T-helper 17 cell (primary cell): ENCODE measurements around the gene CCR7. TPM values are rescaled to one million over a fixed set of nuclear protein-coding genes. Genes with fewer than 3 reads are reported as not detected.

Experiments used
- ATAC-seq: fragments of 150-1000 bp; cut with Tn5 transposase; 2 replicates; pipeline ENCODE4 v1.10.0; 2021; ENCODE audit warnings: mild to moderate bottlenecking, moderate library complexity
- DNase-seq, 3 donors: peaks; one replicate each; pipeline versions ENCODE4 v3.0.0 to v3.0.0-alpha.2; 2020 to 2021
- H3K9me3 ChIP-seq: one replicate; pipeline ENCODE4 v1.7.0; 2013; ENCODE audit warnings: low read length, mild to moderate bottlenecking; ENCODE audit not compliant: control insufficient read depth, poor library complexity, severe bottlenecking
- H3K27ac Mint-ChIP-seq: one replicate; pipeline ENCODE4 v1.8.0; 2022; ENCODE audit warnings: mild to moderate bottlenecking, moderate library complexity, mixed read lengths
- H3K27me3 Mint-ChIP-seq: one replicate; pipeline ENCODE4 v1.8.0; 2022; ENCODE audit warnings: mixed read lengths
- H3K36me3 Mint-ChIP-seq: one replicate; pipeline ENCODE4 v1.8.0; 2022; ENCODE audit warnings: low read depth, mixed read lengths
- H3K4me1 Mint-ChIP-seq: one replicate; pipeline ENCODE4 v1.8.0; 2022; ENCODE audit warnings: mild to moderate bottlenecking, mixed read lengths
- H3K4me3 Mint-ChIP-seq: one replicate; pipeline ENCODE4 v1.8.0; 2022; ENCODE audit warnings: mild to moderate bottlenecking, moderate library complexity, mixed read lengths
- total RNA-seq, 4 donors: library from RNA in 2 of 4; stranded (reverse) in 2 of 4; gene quantifications; one replicate each; pipeline ENCODE4 v1.2.3 and lab custom pipeline; 2022 to 2026

Gene CCR7
- total RNA-seq, 2 donors from 2014 or later = 165 to 182 TPM

- DNase-seq = no peak
- H3K9me3 ChIP-seq = no peaks in the 10 kb centered on the region
- Mint-ChIP-seq H3K4me1 (peaks cover 73% of the 10 kb centered on the region), H3K27me3 (no peaks in the 10 kb centered on the region), H3K27ac (peak overlapping the region; percentile 100), H3K4me3 (no peak overlapping the region), H3K36me3 (peaks cover 20% of the 10 kb centered on the region)
- no peak for ATAC-seq
Measured at GRCh38 chr17:40556198-40556661, 9.0 kb downstream of the CCR7 start.

DNA sequence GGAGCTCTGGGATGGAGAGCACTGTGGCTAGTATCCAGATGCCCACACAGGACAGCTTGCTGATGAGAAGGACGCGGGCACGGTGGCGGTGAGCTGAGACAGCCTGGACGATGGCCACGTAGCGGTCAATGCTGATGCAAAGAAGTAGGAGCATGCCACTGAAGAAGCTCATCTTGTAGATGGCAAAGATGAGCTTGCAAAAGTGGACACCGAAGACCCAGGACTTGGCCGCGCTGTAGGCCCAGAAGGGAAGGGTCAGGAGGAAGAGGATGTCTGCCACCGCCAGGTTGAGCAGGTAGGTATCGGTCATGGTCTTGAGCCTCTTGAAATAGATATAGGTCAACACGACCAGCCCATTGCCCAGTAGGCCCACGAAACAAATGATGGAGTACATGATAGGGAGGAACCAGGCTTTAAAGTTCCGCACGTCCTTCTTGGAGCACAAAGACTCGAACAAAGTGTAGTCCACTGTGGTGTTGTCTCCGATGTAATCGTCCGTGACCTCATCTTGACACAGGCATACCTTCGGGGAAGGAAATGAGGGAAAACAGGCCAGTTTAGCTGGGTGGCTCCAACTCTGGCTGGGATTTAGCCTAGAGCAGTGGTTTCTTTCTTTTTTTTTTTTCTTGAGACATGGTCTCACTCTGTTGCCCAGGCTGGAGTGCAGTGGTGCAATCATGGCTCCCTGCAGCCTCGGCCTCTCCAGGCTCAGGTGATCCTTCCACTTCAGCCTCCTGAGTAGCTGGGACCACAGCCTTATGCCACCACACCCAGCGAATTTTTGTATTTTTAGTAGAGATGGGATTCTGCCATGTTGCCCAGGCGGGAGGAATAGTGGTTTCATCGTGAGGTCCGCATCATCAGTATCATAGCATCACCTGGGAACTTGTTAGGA lies 9.7 kb downstream of the CCR7 start:
- ATAC-seq (no peak), DNase-seq (no peak)
- Mint-ChIP-seq H3K36me3 (peaks cover 15% of the 10 kb centered on the region), H3K4me1 (peaks cover 72% of the 10 kb centered on the region), H3K4me3 (peak overlapping the region; percentile 73), H3K27me3 (no peaks in the 10 kb centered on the region), H3K27ac (peak overlapping the region; percentile 100)
- no peaks in the 10 kb centered on the region for H3K9me3 ChIP-seq

- ATAC-seq (peak; percentile 5), DNase-seq (peak in 1 of 3 donors; percentile 8)
- Mint-ChIP-seq H3K4me1 (peaks cover 72% of the 10 kb centered on the region), H3K27ac (peak overlapping the region; percentile 100), H3K4me3 (peak overlapping the region; percentile 83), H3K36me3 (peaks cover 14% of the 10 kb centered on the region), H3K27me3 (no peaks in the 10 kb centered on the region)
- no peaks in the 10 kb centered on the region for H3K9me3 ChIP-seq
Measured at GRCh38 chr17:40554646-40555295, 10.5 kb downstream of the CCR7 start.

- Mint-ChIP-seq H3K36me3 (peaks cover 13% of the 10 kb centered on the region), H3K27me3 (no peaks in the 10 kb centered on the region), H3K27ac (peak overlapping the region; percentile 100), H3K4me3 (peak overlapping the region; percentile 83), H3K4me1 (peaks cover 72% of the 10 kb centered on the region)
- DNase-seq = peak in 1 of 3 donors; percentile 7
- peak; percentile 7 for ATAC-seq
- no peaks in the 10 kb centered on the region for H3K9me3 ChIP-seq
Measured at GRCh38 chr17:40553694-40554534, 11.4 kb downstream of the CCR7 start.

DNA sequence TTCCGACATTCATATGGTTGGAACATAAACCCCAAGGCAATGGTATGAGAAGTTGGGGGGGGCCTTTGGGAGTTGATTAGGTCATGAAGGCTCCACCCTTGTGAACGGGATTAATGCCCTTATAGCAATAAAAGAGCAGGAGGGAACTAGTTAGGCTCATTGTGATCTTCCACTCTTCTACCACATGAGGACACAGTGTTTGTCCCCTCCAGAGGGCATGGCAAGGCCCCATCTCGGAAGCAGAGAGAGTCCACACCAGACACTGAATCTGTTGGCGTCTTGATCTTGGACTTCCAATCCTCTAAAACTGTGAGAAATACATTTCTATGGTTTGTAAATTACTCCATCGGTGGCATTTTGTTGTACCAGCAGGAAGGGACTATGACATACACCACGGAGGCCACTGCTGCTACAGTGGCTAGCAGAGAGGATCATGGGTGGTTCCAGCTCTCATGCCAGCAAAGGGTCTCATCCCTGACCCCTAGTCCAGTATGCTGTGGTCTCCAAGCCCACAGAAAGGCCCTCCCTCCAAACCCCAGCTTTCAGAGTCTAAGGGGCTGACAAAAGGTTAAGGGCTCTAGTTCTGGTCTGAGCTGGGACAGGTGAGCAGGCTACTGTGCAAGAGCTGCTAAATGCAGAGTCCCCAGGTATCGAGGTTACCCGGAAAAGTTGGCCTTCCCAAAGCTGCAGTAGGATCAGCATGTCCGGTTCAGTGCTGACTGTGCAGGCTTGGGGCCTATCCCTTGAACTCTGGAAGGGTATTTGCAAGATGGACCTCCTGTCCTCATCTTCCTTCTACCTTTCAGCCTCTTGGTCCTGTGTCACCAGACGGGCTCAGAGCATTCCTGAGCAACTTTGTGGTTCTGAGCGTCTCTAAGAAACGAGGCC lies 12.2 kb downstream of the CCR7 start:
- Mint-ChIP-seq H3K4me1 (peaks cover 74% of the 10 kb centered on the region), H3K27ac (peak overlapping the region; percentile 100), H3K27me3 (no peaks in the 10 kb centered on the region), H3K36me3 (peaks cover 13% of the 10 kb centered on the region), H3K4me3 (peak overlapping the region; percentile 83)
- no peaks in the 10 kb centered on the region for H3K9me3 ChIP-seq
- DNase-seq (peak in 1 of 3 donors; percentile 6), ATAC-seq (no peak)

- DNase-seq = no peak
- Mint-ChIP-seq H3K27me3 (no peaks in the 10 kb centered on the region), H3K4me3 (peak overlapping the region; percentile 83), H3K27ac (peak overlapping the region; percentile 100), H3K4me1 (peaks cover 80% of the 10 kb centered on the region), H3K36me3 (peaks cover 13% of the 10 kb centered on the region)
- H3K9me3 ChIP-seq = no peaks in the 10 kb centered on the region
- no peak for ATAC-seq
Measured at GRCh38 chr17:40551879-40552768, 13.1 kb downstream of the CCR7 start.

DNA sequence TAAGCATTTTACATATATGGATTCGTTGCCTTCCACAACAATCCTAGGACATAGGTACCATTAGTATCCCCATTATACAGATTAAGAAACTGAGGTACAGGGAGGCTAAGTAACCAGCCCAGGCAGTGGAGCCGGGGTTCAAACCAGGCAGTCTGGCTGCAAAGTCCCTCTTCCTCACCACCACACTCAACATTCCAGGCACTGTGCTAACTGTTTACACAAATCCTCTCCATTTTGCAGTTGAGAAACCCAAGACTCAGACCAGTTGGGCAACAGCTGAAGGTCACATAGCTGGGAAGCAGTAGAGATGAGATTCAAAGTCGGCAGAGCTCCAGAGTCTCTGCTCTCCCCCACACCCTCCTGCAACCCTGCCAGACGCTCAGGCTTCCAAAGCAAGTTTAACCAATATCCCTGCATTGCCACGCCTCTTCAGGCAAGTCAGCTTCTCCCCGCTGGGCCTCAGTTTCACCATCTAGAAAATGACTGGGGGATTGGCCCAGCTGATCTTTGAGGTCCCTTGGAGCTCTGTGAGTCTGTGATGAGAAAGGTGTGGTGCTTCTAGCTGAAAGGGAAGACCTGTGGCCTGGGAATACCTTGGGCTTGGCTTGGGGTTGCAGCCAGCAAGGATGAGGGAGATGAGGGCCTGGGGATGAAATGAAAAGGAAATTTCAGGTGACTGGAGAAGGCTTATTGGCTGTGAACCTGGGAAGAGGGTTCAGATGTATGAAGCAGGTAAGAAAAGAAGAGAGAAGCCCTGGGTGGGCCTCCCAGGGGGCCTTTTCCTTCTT lies 14.0 kb downstream of the CCR7 start:
- H3K27ac Mint-ChIP-seq = peak overlapping the region; percentile 100
- DNase-seq (no peak), ATAC-seq (no peak)
- H3K9me3 ChIP-seq = no peaks in the 10 kb centered on the region
- no peaks in the 10 kb centered on the region for H3K27me3 Mint-ChIP-seq
- H3K4me3 Mint-ChIP-seq = peak overlapping the region; percentile 78
- peaks cover 81% of the 10 kb centered on the region for H3K4me1 Mint-ChIP-seq
- H3K36me3 Mint-ChIP-seq = peaks cover 13% of the 10 kb centered on the region

- Mint-ChIP-seq H3K27ac (peak overlapping the region; percentile 100), H3K4me1 (peaks cover 77% of the 10 kb centered on the region), H3K4me3 (peak overlapping the region; percentile 58), H3K27me3 (no peaks in the 10 kb centered on the region), H3K36me3 (peaks cover 13% of the 10 kb centered on the region)
- DNase-seq (no peak), ATAC-seq (no peak)
- H3K9me3 ChIP-seq = no peaks in the 10 kb centered on the region
Measured at GRCh38 chr17:40550608-40551007, 14.7 kb downstream of the CCR7 start.

DNA sequence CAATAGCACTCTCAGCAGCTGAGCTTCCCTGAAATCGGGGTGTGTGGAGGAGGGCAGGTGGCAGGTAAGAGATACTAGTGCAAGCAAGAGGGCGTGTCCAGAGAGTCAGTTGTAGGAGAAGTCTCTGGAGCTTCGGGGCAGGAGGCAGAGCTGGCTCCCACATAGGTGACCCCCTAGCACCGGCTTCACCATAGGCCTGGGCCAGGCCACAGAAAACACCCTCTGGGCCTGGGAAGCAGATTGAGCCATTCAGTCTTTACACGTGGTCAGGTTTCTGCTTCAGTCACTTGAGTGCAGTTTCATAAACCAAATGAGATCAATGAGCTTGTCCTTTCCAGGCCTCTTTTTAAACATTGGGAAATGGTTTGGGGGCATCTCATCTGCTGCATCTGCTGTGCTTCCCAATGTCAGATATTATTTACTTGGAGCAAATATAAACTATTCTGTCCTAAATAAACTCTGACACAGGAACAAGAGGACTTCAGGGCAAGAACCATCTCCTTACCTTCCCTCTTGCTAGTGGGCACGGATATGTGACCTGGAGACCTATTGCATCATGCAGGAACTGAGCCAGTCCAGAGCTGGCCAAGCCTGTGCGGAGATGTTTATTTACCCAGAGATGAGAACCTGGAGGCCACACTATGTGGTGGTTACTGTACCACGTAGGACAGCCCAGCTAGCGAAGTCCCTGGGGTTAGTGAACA lies 16.1 kb downstream of the CCR7 start:
- Mint-ChIP-seq H3K4me3 (peak overlapping the region; percentile 65), H3K27me3 (no peaks in the 10 kb centered on the region), H3K27ac (peak overlapping the region; percentile 100), H3K36me3 (peaks cover 4% of the 10 kb centered on the region), H3K4me1 (peaks cover 68% of the 10 kb centered on the region)
- DNase-seq (no peak), ATAC-seq (no peak)
- no peaks in the 10 kb centered on the region for H3K9me3 ChIP-seq

- peak overlapping the region; percentile 65 for H3K4me3 Mint-ChIP-seq
- ATAC-seq (no peak), DNase-seq (no peak)
- no peaks in the 10 kb centered on the region for H3K36me3 Mint-ChIP-seq
- H3K27me3 Mint-ChIP-seq = no peaks in the 10 kb centered on the region
- peaks cover 62% of the 10 kb centered on the region for H3K4me1 Mint-ChIP-seq
- no peaks in the 10 kb centered on the region for H3K9me3 ChIP-seq
- H3K27ac Mint-ChIP-seq = peak overlapping the region; percentile 100
Measured at GRCh38 chr17:40548491-40548981, 16.7 kb downstream of the CCR7 start.
